GM18870 (cell line): Measurements from ENCODE around the gene DCAF7.

Experiments
- ATAC-seq: cut with Tn5 transposase; IDR thresholded peaks from one replicate; pipeline ENCODE4 v1.9.1; 2021; ENCODE audit warnings: moderate library complexity; ENCODE audit not compliant: unreplicated experiment

Gene DCAF7

DNA sequence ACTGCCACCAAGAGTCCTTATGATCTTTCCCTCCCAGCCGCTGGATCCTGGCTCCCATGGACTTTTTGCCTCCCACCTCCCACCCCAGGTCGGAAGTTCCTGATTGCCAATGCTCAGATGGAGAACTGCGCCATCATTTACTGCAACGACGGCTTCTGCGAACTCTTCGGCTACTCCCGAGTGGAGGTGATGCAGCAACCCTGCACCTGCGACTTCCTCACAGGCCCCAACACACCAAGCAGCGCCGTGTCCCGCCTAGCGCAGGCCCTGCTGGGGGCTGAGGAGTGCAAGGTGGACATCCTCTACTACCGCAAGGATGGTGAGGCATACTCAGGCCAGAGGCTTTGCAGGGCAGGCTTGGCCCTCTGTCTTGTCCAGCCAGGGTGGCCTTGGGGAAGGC, 26.2 kb upstream of the DCAF7 start:
- no peak for ATAC-seq

- ATAC-seq: no peak
These were observed 24.9 kb upstream of the DCAF7 start for GRCh38 chr17:63525190-63525946.

GRCh38 chr17:63526861-63527260, 23.4 kb upstream of the DCAF7 start:
- ATAC-seq: no peak

DNA sequence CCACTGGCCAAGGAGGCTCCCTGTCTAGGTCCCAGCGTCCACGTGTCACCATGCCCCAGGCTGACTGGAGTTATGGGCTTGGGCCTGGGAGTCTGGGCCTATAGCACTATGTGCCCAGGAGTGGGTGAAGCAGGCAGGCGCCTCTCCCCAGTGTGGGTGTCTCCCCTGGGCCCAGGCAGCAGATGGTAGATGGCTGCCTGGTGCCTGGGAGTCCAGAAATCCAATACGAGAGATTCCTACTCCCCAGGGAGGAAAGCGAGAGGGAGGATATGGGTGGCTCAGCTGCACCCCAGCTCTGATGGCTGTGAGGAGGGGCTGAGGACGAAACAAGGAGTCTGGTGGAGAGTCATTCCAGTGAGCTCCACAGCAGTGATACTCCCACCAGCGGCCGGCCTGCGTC, 22.1 kb upstream of the DCAF7 start:
- ATAC-seq: no peak

- no peak for ATAC-seq
These were observed 20.3 kb upstream of the DCAF7 start for GRCh38 chr17:63529711-63530556.

DNA sequence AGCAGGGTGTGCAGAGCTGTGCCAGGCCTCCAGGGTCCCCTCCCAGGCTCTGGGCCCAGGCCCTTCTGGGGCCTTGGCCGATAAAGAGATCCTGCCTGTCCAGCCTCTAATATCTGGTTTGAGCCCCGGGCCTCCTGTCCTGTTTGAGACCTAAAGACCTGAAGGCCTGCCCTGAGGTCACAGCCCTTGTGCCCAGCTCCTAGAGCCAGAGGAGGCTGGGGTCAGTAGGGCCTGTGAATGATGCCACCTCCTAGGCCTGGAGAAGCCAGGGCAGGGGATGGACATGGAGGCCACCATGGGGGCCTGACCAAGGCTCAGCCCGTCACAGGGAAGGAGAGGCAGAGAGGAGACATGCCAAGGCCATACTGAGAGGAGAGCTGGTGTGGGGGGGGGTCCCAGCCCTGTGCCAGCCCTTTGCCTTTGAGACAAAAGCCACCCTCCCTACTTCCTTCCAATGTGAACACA, 19.7 kb upstream of the DCAF7 start:
- no peak for ATAC-seq

- ATAC-seq: no peak
These were observed 19.0 kb upstream of the DCAF7 start for GRCh38 chr17:63531022-63531965.

- no peak for ATAC-seq
These were observed 16.7 kb upstream of the DCAF7 start for GRCh38 chr17:63533433-63534077.

- no peak for ATAC-seq
These were observed 16.2 kb upstream of the DCAF7 start for GRCh38 chr17:63534078-63534570.

GRCh38 chr17:63534816-63535455, 15.3 kb upstream of the DCAF7 start:
- ATAC-seq: no peak

- ATAC-seq: no peak
These were observed 14.6 kb upstream of the DCAF7 start for GRCh38 chr17:63535640-63536039.

GRCh38 chr17:63537001-63537400, 13.3 kb upstream of the DCAF7 start:
- no peak for ATAC-seq

DNA sequence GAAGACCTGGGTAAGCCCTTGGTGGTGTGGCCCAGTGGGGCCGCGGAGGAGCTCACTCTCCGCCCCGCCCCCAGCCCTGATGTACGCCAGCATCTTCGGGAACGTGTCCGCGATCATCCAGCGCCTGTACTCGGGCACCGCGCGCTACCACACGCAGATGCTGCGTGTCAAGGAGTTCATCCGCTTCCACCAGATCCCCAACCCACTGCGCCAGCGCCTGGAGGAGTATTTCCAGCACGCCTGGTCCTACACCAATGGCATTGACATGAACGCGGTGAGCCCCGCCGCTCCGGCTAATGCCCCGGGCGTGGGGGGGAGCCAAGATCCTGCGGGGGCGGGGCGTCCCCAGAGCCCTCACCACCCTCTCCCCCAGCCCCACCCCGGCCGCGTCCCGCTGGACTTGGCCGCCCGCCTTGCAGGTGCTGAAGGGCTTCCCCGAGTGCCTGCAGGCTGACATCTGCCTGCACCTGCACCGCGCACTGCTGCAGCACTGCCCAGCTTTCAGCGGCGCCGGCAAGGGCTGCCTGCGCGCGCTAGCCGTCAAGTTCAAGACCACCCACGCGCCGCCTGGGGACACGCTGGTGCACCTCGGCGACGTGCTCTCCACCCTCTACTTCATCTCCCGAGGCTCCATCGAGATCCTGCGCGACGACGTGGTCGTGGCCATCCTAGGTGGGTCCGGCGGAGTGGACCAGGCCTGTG, 12.1 kb upstream of the DCAF7 start:
- no peak for ATAC-seq

DNA sequence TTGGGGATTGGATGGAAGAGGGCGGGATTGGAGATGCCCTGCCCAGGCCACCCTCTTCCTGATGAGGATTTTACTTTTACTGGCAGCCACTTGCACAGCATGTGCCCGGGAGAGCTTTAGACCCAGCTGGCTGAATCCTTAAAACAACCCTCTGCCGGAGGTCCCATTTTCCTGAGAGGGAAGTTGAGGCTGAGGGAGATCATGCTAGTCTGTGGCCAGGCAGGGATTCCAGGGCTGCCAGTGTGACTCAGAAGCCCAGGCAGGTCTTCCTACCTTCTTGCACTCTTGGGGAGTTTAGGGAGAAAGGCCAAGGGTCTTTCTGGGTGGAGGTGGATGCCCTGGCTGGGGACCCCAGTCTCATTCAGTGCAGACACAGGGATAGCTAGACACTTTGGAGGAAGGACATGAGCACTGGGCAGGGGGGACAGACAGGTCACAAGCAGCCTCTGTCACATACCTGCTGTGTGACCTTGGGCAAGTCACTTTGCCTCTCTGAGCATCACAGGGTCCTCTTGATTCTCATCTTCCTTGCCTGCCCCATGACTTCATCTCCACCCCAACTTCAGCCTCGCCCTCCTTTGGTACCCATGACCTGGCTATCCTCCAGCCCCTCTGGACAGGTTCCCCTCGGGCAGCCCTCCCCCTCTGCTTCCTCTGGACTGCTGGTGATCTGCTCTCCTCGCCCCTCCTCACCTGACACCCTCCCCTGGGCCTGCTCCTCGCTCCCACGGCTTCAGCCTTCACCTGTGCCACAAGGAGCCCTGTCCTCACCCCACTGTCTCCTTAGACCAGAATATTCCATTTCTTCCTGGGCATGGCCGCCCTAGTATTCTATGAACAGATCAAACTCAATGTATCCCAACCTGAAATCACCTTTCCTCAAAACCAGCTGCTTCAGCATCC, 11.3 kb upstream of the DCAF7 start:
- no peak for ATAC-seq

- no peak for ATAC-seq
These were observed 9.7 kb upstream of the DCAF7 start for GRCh38 chr17:63540590-63540989.

DNA sequence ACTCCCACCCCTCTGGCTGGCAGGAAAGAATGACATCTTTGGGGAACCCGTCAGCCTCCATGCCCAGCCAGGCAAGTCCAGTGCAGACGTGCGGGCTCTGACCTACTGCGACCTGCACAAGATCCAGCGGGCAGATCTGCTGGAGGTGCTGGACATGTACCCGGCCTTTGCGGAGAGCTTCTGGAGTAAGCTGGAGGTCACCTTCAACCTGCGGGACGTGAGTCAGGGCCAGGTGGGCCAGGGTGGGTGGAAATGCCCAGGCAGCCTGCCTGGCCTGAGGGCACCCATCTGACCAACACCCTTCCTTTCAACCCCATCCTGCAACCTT, 8.1 kb upstream of the DCAF7 start:
- ATAC-seq: no peak

DNA sequence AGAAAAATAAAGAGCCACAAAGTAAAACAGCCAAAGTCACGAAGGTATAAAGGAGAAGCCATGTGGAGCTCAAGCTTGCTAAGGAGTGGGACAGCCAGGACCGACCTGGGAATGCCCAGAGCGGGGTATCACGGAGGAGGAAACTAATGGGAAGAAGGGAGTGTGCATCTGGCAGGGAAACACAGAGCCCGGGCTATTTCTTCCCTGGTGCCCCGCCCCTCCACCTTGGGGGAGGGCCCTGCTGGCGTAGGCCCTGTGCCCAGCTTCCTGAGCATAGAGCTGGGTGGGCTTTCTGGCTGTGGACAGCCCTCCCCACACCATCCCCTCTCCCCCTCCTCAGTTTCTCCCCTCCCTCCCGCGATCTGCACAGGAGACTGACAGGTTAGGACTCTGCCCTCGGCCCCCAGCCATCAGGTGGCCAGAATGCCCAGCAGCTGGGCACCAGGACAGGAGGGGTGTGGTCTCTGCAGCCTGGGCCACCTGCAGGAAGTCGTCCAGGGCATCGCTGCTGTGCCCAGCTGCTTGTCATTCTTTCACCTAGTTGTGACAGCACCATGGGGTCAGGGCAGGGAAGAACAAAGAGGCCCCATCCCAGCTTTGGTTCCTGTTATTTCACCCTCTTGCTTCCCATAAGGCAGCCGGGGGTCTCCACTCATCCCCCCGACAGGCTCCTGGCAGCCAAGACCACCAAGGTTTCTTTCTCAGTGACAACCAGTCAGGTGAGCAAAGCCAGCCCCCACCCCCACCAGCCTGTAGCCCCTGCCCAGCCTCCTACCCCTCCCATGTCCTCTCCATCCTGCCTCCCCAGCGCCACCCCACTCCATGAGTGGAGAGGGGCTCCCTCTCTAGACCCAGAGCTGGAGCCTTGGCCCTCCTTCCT, 7.1 kb upstream of the DCAF7 start:
- no peak for ATAC-seq
